Measurements from ENCODE around the gene RPL31. TPM values are rescaled to one million over a fixed set of nuclear protein-coding genes. Genes with fewer than 3 reads are reported as not detected.
A peak's percentile ranks its signal among the peaks of the same experiment; 100 is the strongest.

RPL31 gene
- 1,000 to 10,000 TPM; 1,127 to 1,501 TPM for total RNA-seq

- ChIA-PET POLR2A (interaction anchor here (0.7 kb wide), 2 partner anchors 371 to 439 kb away, joined by 3 read pairs; partner anchors contain the start of gene PDCL3), CTCF (interaction anchor here (0.6 to 1.8 kb wide), 6 partner anchors 9 to 570 kb away, joined by 3 to 7 read pairs (median 4); no protein-coding TSS in a partner anchor)
- H3K9me3 Mint-ChIP-seq: no peaks in the 10 kb centered on the region
- H3K27me3 Mint-ChIP-seq: no peaks in the 10 kb centered on the region
- H3K4me1 Mint-ChIP-seq: peaks cover 45% of the 10 kb centered on the region
- peak; percentile 98 for DNase-seq
- peak within 1 kb of the TSS; percentile 97 for H3K27ac Mint-ChIP-seq
- peaks cover 48% of the 10 kb centered on the region for H3K36me3 Mint-ChIP-seq (ENCODE audit: low read depth)
- H3K4me3 Mint-ChIP-seq: peak within 1 kb of the TSS; percentile 98
These were observed at the start of gene RPL31 for GRCh38 chr2:101001691-101002561. Gene RPL31, plus strand, starts transcription at chr2:101002289. Its CDS starts 413 bp downstream, at chr2:101002702.

- Mint-ChIP-seq H3K9me3 (no peaks in the 10 kb centered on the region), H3K36me3 (ENCODE audit: low read depth) (peaks cover 1% of the 10 kb centered on the region), H3K4me1 (peaks cover 28% of the 10 kb centered on the region), H3K27ac (no peak overlapping the region), H3K4me3 (no peak overlapping the region), H3K27me3 (no peaks in the 10 kb centered on the region)
- ChIA-PET POLR2A (no interaction called here), CTCF (no interaction called here)
- no peak for DNase-seq
These were observed 49.6 kb upstream of the RPL31 start for GRCh38 chr2:100952512-100952911.

- peak; percentile 49 for DNase-seq
- CTCF ChIA-PET: no interaction called here
- Mint-ChIP-seq H3K9me3 (no peaks in the 10 kb centered on the region), H3K27me3 (no peaks in the 10 kb centered on the region), H3K4me1 (peaks cover 28% of the 10 kb centered on the region), H3K36me3 (ENCODE audit: low read depth) (peaks cover 1% of the 10 kb centered on the region), H3K4me3 (no peak overlapping the region), H3K27ac (peak overlapping the region; percentile 33)
- POLR2A ChIA-PET: no interaction called here
These were observed 48.6 kb upstream of the RPL31 start for GRCh38 chr2:100953406-100954043.

- peak overlapping the region; percentile 33 for H3K27ac Mint-ChIP-seq
- no peak for DNase-seq
- ChIA-PET POLR2A (interaction anchor here (0.7 kb wide), 1 partner anchor 326 kb away, joined by 3 read pairs; no protein-coding TSS in a partner anchor), CTCF (interaction anchor here (0.7 kb wide), 1 partner anchor 57 kb away, joined by 4 read pairs; no protein-coding TSS in a partner anchor)
- no peaks in the 10 kb centered on the region for H3K9me3 Mint-ChIP-seq
- H3K36me3 Mint-ChIP-seq (ENCODE audit: low read depth): peaks cover 1% of the 10 kb centered on the region
- peaks cover 28% of the 10 kb centered on the region for H3K4me1 Mint-ChIP-seq
- H3K27me3 Mint-ChIP-seq: no peaks in the 10 kb centered on the region
- H3K4me3 Mint-ChIP-seq: no peak overlapping the region
These were observed 48.1 kb upstream of the RPL31 start for GRCh38 chr2:100954044-100954420.

- no peaks in the 10 kb centered on the region for H3K27me3 Mint-ChIP-seq
- H3K9me3 Mint-ChIP-seq: no peaks in the 10 kb centered on the region
- CTCF ChIA-PET: interaction anchor here (1.5 kb wide), 1 partner anchor 16 kb away, joined by 3 read pairs; no protein-coding TSS in a partner anchor
- H3K4me3 Mint-ChIP-seq: no peak overlapping the region
- H3K36me3 Mint-ChIP-seq (ENCODE audit: low read depth): peaks cover 1% of the 10 kb centered on the region
- POLR2A ChIA-PET: no interaction called here
- DNase-seq: no peak
- H3K27ac Mint-ChIP-seq: no peak overlapping the region
- peaks cover 28% of the 10 kb centered on the region for H3K4me1 Mint-ChIP-seq
These were observed 46.9 kb upstream of the RPL31 start for GRCh38 chr2:100955226-100955625.

GRCh38 chr2:100956081-100956480, 46.0 kb upstream of the RPL31 start:
- DNase-seq: no peak
- POLR2A ChIA-PET: no interaction called here
- peaks cover 1% of the 10 kb centered on the region for H3K36me3 Mint-ChIP-seq (ENCODE audit: low read depth)
- H3K9me3 Mint-ChIP-seq: no peaks in the 10 kb centered on the region
- CTCF ChIA-PET: no interaction called here
- peaks cover 27% of the 10 kb centered on the region for H3K4me1 Mint-ChIP-seq
- no peaks in the 10 kb centered on the region for H3K27me3 Mint-ChIP-seq
- no peak overlapping the region for H3K4me3 Mint-ChIP-seq
- no peak overlapping the region for H3K27ac Mint-ChIP-seq

GRCh38 chr2:100957996-100958653, 44.0 kb upstream of the RPL31 start:
- ChIA-PET CTCF (no interaction called here), POLR2A (no interaction called here)
- H3K4me3 Mint-ChIP-seq: no peak overlapping the region
- peaks cover 1% of the 10 kb centered on the region for H3K36me3 Mint-ChIP-seq (ENCODE audit: low read depth)
- peaks cover 10% of the 10 kb centered on the region for H3K4me1 Mint-ChIP-seq
- H3K27ac Mint-ChIP-seq: no peak overlapping the region
- no peaks in the 10 kb centered on the region for H3K9me3 Mint-ChIP-seq
- H3K27me3 Mint-ChIP-seq: no peaks in the 10 kb centered on the region
- DNase-seq: no peak

- Mint-ChIP-seq H3K27me3 (no peaks in the 10 kb centered on the region), H3K9me3 (no peaks in the 10 kb centered on the region), H3K4me3 (no peak overlapping the region), H3K36me3 (ENCODE audit: low read depth) (no peaks in the 10 kb centered on the region), H3K4me1 (peaks cover 6% of the 10 kb centered on the region), H3K27ac (no peak overlapping the region)
- POLR2A ChIA-PET: no interaction called here
- no peak for DNase-seq
- CTCF ChIA-PET: interaction anchor here (1.0 kb wide), 1 partner anchor 18 kb away, joined by 3 read pairs; no protein-coding TSS in a partner anchor
These were observed 42.7 kb upstream of the RPL31 start for GRCh38 chr2:100959225-100959880.

GRCh38 chr2:100960688-100961087, 41.4 kb upstream of the RPL31 start:
- Mint-ChIP-seq H3K36me3 (ENCODE audit: low read depth) (no peaks in the 10 kb centered on the region), H3K27ac (no peak overlapping the region), H3K4me3 (no peak overlapping the region)

GRCh38 chr2:100962366-100963025, 39.6 kb upstream of the RPL31 start:
- Mint-ChIP-seq H3K36me3 (ENCODE audit: low read depth) (no peaks in the 10 kb centered on the region), H3K4me3 (no peak overlapping the region), H3K27ac (peak overlapping the region; percentile 73), H3K9me3 (no peaks in the 10 kb centered on the region), H3K4me1 (peaks cover 9% of the 10 kb centered on the region), H3K27me3 (no peaks in the 10 kb centered on the region)
- ChIA-PET CTCF (no interaction called here), POLR2A (no interaction called here)
- DNase-seq: no peak

More at GRCh38 chr2:100960688-100961087, 41.4 kb upstream of the RPL31 start:
- ChIA-PET POLR2A (no interaction called here), CTCF (no interaction called here)
- H3K27me3 Mint-ChIP-seq: no peaks in the 10 kb centered on the region
- DNase-seq: no peak
- H3K9me3 Mint-ChIP-seq: no peaks in the 10 kb centered on the region
- H3K4me1 Mint-ChIP-seq: peaks cover 9% of the 10 kb centered on the region

GRCh38 chr2:100963026-100963375, 39.1 kb upstream of the RPL31 start:
- DNase-seq: no peak
- H3K4me1 Mint-ChIP-seq: peaks cover 9% of the 10 kb centered on the region
- H3K9me3 Mint-ChIP-seq: no peaks in the 10 kb centered on the region
- ChIA-PET CTCF (no interaction called here), POLR2A (no interaction called here)
- H3K4me3 Mint-ChIP-seq: no peak overlapping the region
- peak overlapping the region; percentile 73 for H3K27ac Mint-ChIP-seq
- H3K27me3 Mint-ChIP-seq: no peaks in the 10 kb centered on the region
- no peaks in the 10 kb centered on the region for H3K36me3 Mint-ChIP-seq (ENCODE audit: low read depth)

GRCh38 chr2:100964222-100964621, 37.9 kb upstream of the RPL31 start:
- Mint-ChIP-seq H3K9me3 (no peaks in the 10 kb centered on the region), H3K4me1 (peaks cover 9% of the 10 kb centered on the region), H3K27ac (no peak overlapping the region), H3K36me3 (ENCODE audit: low read depth) (no peaks in the 10 kb centered on the region), H3K4me3 (no peak overlapping the region), H3K27me3 (no peaks in the 10 kb centered on the region)
- CTCF ChIA-PET: interaction anchor here (0.7 kb wide), 1 partner anchor 290 kb away, joined by 5 read pairs; no protein-coding TSS in a partner anchor
- POLR2A ChIA-PET: no interaction called here
- DNase-seq: peak; percentile 40

All from activated CD4-positive, alpha-beta T cell treated with anti-CD3 and anti-CD28 coated beads, Interleukin-2, amount 10 ng/mL, durations not matched to agents 7 days and 5 days (primary cell).